ENCODE data around the gene OR10V1.
A peak's percentile ranks its signal among the peaks of the same experiment; 100 is the strongest.

OR10V1 gene

GRCh38 chr11:59713745-59714144 is at the start of gene OR10V1:
OR10V1 (minus strand) TSS chr11:59713845; CDS start chr11:59713845, 0 bp downstream.
- no peak for ATAC-seq

- ATAC-seq: no peak
Observed at GRCh38 chr11:59761993-59762392, 48.3 kb upstream of the OR10V1 start.

- no peak for ATAC-seq
Observed at GRCh38 chr11:59760771-59761170, 47.1 kb upstream of the OR10V1 start.

GRCh38 chr11:59759900-59760299 is 46.3 kb upstream of the OR10V1 start:
- no peak for ATAC-seq

GRCh38 chr11:59758401-59759037 is 44.9 kb upstream of the OR10V1 start:
- no peak for ATAC-seq

GRCh38 chr11:59756845-59757244 is 43.2 kb upstream of the OR10V1 start:
- no peak for ATAC-seq

GRCh38 chr11:59756558-59756840 is 42.9 kb upstream of the OR10V1 start:
- no peak for ATAC-seq

GRCh38 chr11:59755701-59756557 is 42.3 kb upstream of the OR10V1 start:
- peak; percentile 6 to 22 for ATAC-seq

GRCh38 chr11:59754859-59755700 is 41.4 kb upstream of the OR10V1 start, which contains the start of gene STX3:
STX3 (plus strand) TSS chr11:59755376; CDS start chr11:59755606, 230 bp downstream.
- peak; percentile 84 to 85 for ATAC-seq

- no peak for ATAC-seq
Observed at GRCh38 chr11:59754494-59754858, 40.8 kb upstream of the OR10V1 start.

GRCh38 chr11:59753650-59754493 is 40.2 kb upstream of the OR10V1 start:
- ATAC-seq: peak; percentile 77 to 80

- ATAC-seq: no peak
Observed at GRCh38 chr11:59746111-59746510, 32.5 kb upstream of the OR10V1 start.

- ATAC-seq: no peak
Observed at GRCh38 chr11:59730896-59731565, 17.4 kb upstream of the OR10V1 start.

GRCh38 chr11:59729834-59730233 is 16.2 kb upstream of the OR10V1 start:
- no peak for ATAC-seq

GRCh38 chr11:59728913-59729312 is 15.3 kb upstream of the OR10V1 start:
- ATAC-seq: peak; percentile 28 to 45

GRCh38 chr11:59728154-59728553 is 14.5 kb upstream of the OR10V1 start:
- no peak for ATAC-seq

GRCh38 chr11:59727426-59727825 is 13.8 kb upstream of the OR10V1 start:
- no peak for ATAC-seq

GRCh38 chr11:59724066-59724465 is 10.4 kb upstream of the OR10V1 start:
- no peak for ATAC-seq

- ATAC-seq: no peak
Observed at GRCh38 chr11:59719556-59719955, 5.9 kb upstream of the OR10V1 start.

- ATAC-seq: no peak
Observed at GRCh38 chr11:59716051-59716450, 2.4 kb upstream of the OR10V1 start.

- ATAC-seq: no peak
Observed at GRCh38 chr11:59710136-59710847, 3.4 kb downstream of the OR10V1 start.

Measured in activated CD4-positive, CD25-positive, alpha-beta regulatory T cell treated with anti-CD3 and anti-CD28 coated beads, Interleukin-2, amount 50 U/mL, for 24 hours (primary cell).